Endothelial cell of umbilical vein (primary cell): ENCODE measurements around the gene QPCT.

Experiments used
- CTCF ChIP-seq, 2 donors: IDR thresholded peaks; 1 replicate in 1 of 2; 2 replicates in 1 of 2; pipeline ENCODE4 v1.5.1; 2011; ENCODE audit warnings: low read length in 2 of 2, mild to moderate bottlenecking in 2 of 2, moderate library complexity in 2 of 2, control low read depth in 1 of 2, inconsistent platforms in 1 of 2, low read depth in 1 of 2; ENCODE audit not compliant: insufficient read depth in 1 of 2; ENCODE audit errors: extremely low read depth in 1 of 2
- EZH2 ChIP-seq: IDR thresholded peaks from 2 replicates; pipeline ENCODE4 v1.6.1; 2012; ENCODE audit warnings: borderline replicate concordance, low read depth, mild to moderate bottlenecking, moderate library complexity, low read length, inconsistent platforms; ENCODE audit not compliant: severe bottlenecking
- FOS ChIP-seq: IDR thresholded peaks from 2 replicates; pipeline ENCODE4 v1.6.1; 2011; ENCODE audit warnings: mild to moderate bottlenecking, low read length, moderate library complexity, borderline replicate concordance; ENCODE audit not compliant: insufficient read depth
- GATA2 ChIP-seq: IDR thresholded peaks from 2 replicates; pipeline ENCODE4 v1.7.0; 2011; ENCODE audit warnings: low read depth, mild to moderate bottlenecking, moderate library complexity, mixed read lengths, low read length; ENCODE audit not compliant: insufficient read length, insufficient read depth
- JUN ChIP-seq: IDR thresholded peaks from 2 replicates; pipeline ENCODE4 v1.6.1; 2011; ENCODE audit warnings: borderline replicate concordance, low read depth; ENCODE audit not compliant: insufficient read length, insufficient read depth
- MAX ChIP-seq: IDR thresholded peaks from 2 replicates; pipeline ENCODE4 v1.6.1; 2011; ENCODE audit not compliant: insufficient read depth, insufficient read length
- MYC ChIP-seq: IDR thresholded peaks from one replicate; pipeline ENCODE4 v1.6.1; 2011; ENCODE audit warnings: mild to moderate bottlenecking, low read depth, low read length
- POLR2A ChIP-seq: IDR thresholded peaks from 2 replicates; pipeline ENCODE4 v1.6.1; 2012; ENCODE audit warnings: low read depth, mild to moderate bottlenecking, control low read depth, low read length
- POLR2AphosphoS5 ChIP-seq: IDR thresholded peaks from 2 replicates; pipeline ENCODE4 v1.6.1; 2012; ENCODE audit warnings: low read depth, mild to moderate bottlenecking, control low read depth, low read length, moderate library complexity; ENCODE audit not compliant: insufficient read depth

- TF ChIP-seq GATA2 (no peak), CTCF (IDR thresholded peaks at IDR 0.05; ENCODE audit: extremely low read depth in 1 of 2, insufficient read depth in 1 of 2, low read depth in 1 of 2, low read length in 2 of 2) (no peak), POLR2A (no peak), JUN (no peak), MYC (no peak), EZH2 (no peak), POLR2AphosphoS5 (no peak), MAX (no peak), FOS (no peak)
These were observed 41.7 kb upstream of the QPCT start for GRCh38 chr2:37302701-37303252.
